GDM1 (cell line): Measurements from ENCODE around the gene TAC3.
"Not testable (repeated sequence)": the region's sequence is repeated elsewhere in the genome, so short reads cannot be mapped to it uniquely, and the experiment has no call there.

Experiments used
- DNase-seq: peaks from one replicate; lab custom pipeline; 2025; lab: John Stamatoyannopoulos, UW

Gene TAC3

GRCh38 chr12:57016348-57016747, at the start of gene TAC3:
Gene TAC3 (minus strand): TSS chr12:57016529. CDS start chr12:57015797, 732 bp downstream.
- DNase-seq, result no peak

DNA sequence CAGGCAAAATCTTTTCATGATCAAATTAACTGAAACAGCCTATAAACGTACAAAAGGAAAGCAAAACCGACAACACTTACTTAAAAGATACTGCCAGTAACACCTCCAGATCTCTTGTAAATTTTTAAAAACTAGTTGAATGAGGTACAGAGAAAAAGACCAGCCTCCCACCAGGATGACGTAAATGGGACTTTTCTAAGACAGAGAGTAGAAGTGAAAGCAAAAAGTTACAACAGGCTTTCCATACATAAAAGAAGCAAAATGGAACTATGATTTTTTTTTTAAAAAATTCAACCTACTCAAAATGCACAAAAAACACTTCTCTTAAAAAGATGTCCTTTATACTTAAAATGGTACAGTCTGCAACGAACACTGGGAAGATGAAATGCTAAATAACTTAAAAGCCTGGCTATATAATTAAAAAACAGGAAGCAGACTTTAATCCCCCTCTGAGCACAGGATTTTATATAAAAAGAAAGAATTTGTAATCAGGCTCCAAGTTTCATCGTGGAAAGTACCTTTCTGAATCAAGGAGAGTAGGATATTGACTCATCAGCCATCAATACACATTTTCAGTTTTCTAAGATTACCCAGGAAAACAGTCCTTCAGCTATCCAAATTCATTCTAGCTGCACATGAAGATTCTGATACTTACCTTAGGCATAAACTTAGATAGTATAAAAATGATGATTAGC, 47.8 kb upstream of the TAC3 start:
- DNase-seq, result no peak

GRCh38 chr12:57058454-57058853, 42.1 kb upstream of the TAC3 start:
- no peak for DNase-seq

GRCh38 chr12:57057067-57057751, 40.9 kb upstream of the TAC3 start:
- no peak for DNase-seq

DNA sequence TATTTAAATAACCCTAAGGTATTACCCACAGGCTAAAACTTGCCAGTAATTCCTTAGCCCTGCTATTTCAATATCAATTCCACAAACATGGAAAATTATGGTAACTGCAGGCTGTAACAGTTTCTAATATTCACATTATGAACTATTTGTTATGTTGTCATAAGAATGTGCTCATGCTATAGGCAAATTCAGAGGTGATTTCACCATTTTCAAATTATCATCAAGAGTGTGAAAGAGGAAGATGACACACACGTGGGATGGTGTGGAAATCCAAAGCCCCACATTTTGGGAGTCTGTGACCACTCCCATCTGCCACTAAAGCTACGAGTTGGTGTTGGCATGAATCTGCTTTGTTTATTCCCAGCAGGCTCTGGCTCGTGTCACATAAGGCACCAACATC, 39.5 kb upstream of the TAC3 start:
- no peak for DNase-seq

- not testable (repeated sequence) for DNase-seq
Observed at GRCh38 chr12:57053901-57054300, 37.6 kb upstream of the TAC3 start.

- not testable (repeated sequence) for DNase-seq
Observed at GRCh38 chr12:57053146-57053545, 36.8 kb upstream of the TAC3 start.

DNA sequence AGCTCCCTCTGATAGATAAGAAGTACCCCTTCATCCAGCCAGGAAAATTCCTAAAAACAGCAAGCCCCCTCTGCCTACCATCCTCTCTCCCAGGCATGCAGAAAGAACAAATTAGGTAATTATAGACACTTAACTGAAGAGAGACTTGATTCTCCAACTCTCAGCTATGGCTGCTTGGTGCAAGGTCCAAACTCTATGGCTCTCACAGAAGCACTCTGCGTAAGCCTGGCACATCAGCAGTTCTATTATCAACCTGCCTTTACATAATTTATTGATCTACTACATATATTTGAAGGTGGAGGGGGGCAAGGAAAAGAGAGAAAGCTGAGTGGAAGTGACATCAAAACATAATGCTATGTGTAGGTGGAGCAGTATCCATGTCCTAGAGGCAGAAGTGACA, 34.7 kb upstream of the TAC3 start:
- no peak for DNase-seq

DNA sequence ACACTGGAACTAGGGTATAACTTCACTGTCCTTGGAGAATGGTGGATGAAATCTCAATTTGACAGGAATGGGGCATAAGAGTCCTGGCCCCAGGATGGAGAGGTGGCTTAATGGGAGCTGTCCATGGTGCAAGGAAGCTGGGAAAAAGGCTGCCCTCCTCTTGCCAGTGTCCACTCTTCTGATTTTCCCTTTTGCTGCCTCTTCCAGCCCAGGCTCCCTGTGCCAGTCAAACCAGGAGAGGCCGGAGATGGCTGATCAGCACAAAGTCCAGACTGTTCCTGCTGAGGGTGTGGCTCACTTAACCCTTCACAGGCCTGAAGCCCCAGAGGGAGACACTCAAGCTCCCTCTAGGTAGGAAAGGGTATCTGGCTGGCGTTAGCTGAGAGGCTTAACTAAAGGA, 33.6 kb upstream of the TAC3 start, which contains the start of gene MYO1A:
MYO1A (minus strand) TSS at position 240 of the 400 bp plus-strand sequence. CDS start 1,806 bp downstream, outside the sequence.
- DNase-seq, result no peak

DNA sequence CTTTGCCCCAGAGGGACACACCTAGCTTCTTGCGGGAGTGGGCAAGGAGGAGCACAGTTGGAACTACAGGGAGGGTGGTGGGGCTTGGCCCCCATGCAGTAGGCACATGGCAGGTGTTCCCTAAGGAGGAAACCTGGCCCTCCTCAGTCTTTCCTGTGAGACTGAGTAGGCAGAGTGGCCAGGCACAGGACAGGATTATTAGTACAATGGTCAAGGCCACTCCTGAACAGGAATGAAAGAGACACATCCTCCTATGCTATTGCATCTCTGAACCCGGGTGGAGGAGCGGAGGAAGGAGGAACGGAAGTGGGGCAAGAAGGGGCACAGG, 32.8 kb upstream of the TAC3 start:
- DNase-seq, result no peak

- DNase-seq, result no peak
Observed at GRCh38 chr12:57048423-57049118, 32.2 kb upstream of the TAC3 start.

DNA sequence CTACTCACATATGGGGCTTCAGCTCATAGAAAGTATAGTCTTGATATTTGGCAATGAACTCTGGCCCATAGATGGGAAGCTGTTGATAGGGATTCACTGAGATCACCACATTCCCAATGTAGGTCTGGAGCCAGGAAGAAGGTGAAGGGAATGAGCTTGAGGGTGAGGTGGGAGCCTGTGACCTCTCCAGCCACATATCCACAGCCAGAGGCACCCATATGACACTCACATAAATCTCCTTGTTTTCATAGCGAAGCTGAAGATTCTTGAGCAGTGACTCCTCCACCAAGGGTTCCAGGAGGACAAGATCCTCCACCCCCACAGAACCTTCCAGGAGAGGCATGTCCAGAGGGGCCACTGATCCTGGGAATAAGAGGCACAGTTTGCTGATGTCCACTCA, 31.7 kb upstream of the TAC3 start:
- no peak for DNase-seq

DNA sequence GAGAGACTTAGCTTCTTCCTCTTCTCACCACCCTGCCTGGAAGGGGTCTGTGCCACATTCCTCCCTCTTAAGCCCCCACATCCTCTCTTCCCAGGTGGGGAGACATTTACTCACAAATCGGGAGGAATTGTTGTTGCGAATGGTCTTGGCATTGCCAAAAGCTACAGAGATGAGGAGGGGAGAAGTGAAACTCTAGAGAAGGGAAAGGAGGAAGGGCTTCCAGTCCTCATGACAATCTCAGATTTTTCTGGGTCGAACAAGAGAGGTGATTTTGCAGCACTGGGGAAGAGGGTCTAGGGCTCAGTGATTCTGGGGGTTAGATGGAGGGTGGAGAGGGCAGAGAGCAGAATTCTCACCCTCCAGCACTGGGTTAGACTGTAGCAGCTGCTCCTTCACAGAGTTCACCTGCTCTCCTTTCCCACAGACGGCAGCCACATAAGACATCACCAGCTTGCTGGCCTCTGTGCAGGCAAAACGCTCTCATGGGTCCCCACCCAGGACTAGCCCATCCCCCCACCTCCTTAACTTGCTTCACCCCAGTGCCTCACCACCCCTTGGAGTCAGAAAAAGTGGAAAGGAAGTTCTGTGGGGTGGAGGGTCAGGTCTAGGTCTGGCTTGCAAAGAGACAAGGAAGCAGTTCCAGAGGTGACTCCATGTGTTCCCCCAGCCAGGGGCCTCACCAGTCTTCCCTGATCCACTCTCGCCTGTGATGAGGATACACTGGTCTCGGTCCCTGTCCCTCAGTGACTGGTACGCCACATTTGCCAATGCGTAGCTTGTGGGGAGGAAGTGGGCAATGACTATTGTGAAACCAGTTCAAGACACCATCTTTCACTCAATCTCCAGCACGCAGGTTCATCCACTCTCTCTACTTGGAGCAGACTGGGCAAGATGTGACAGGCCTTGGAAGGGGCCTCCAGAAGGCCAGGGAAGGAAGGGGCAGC, 30.9 kb upstream of the TAC3 start:
- no peak for DNase-seq

GRCh38 chr12:57046086-57046791, 29.9 kb upstream of the TAC3 start:
- no peak for DNase-seq

DNA sequence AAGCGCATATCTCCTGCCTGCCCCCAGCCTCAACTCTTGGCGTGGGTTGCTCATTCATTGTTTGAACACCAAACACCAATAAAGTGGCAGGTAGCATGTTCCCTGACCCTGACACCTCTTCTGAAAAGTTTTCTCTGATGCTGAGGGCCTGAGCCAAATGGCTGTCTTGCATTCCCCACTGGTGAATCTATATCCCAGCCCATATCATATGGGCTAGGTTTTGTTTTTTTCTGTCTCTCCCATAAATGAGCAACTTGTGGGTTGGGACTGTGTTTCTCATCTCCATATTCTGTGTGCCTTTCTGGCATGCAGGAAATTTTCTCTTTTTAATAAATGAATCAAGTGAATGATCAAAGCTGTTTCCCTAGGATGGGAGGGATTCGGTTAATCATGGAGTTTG, 28.6 kb upstream of the TAC3 start:
- DNase-seq, result no peak

DNA sequence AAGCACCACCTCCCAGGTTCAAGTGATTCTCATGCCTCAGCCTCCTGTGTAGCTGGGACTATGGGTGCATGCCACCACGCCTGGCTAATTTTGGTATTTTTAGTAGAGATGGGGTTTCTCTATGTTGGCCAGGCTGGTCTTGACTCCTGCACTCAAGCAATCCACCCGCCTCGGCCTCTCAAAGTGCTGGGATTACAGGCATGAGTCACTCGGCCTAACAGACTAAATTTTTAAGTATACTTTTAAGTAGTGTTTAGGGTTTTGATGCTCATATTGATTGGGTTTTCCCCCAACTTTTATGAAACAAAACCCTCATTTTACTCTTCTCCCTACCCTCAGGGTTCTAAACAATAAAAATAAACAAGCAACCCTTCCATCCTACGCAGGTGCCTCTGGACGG, 28.1 kb upstream of the TAC3 start:
- DNase-seq, result no peak

DNA sequence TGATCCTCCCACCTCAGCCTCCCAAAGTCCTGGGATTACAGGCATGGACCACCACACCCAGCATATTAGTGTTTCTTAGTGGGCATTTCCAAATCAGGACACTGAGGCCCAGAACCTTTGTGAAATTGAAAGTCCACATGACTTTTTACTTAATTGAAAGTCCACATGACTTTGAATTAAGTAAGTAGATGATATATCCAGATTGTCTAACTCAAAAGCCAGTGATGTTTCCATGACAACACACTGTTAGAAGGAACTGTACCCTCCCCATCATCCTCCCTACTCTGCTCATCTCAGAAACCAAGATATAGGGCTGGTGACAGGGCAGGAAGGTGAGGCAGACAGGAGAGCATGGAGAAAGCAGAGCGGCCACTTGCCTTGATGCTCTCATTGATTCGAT, 26.4 kb upstream of the TAC3 start:
- no peak for DNase-seq

DNA sequence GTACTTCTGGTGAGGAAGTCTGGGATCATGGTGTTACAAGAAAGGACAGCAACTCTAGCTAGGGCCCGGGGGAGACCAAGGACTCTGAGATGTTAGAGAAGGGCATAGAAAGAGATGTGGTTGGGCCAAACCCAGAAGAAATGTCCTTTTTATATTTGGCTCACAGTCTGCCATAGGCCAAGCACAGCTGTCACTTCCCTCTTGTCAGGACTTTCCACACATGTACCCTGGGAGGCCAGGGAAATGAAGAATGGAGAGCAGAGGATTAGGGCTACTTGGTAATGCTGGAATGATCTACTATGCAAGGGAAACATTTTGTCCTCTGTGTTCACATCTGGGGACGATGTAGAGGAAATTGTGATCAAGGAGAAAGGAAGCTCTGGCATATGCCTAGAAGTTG, 24.4 kb upstream of the TAC3 start:
- DNase-seq, result no peak

DNA sequence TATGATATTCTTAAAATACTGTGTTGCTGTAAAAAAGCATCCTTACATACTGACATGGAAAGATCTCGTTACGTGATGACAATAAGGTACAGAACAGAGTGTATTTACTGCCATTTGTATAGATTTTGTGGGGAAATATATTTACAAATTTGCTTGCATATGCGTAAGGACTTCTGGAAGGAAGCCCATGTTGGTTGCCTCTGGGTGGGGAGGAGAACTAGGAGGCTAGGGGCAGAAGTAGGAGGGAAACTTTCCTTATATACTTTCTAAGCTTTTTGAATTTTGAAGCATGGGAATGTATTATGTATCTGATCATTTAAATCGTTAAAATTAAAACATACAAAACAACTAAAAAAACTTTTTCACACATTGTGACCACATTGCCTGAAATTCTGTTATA, 23.9 kb upstream of the TAC3 start:
- DNase-seq, result no peak

DNA sequence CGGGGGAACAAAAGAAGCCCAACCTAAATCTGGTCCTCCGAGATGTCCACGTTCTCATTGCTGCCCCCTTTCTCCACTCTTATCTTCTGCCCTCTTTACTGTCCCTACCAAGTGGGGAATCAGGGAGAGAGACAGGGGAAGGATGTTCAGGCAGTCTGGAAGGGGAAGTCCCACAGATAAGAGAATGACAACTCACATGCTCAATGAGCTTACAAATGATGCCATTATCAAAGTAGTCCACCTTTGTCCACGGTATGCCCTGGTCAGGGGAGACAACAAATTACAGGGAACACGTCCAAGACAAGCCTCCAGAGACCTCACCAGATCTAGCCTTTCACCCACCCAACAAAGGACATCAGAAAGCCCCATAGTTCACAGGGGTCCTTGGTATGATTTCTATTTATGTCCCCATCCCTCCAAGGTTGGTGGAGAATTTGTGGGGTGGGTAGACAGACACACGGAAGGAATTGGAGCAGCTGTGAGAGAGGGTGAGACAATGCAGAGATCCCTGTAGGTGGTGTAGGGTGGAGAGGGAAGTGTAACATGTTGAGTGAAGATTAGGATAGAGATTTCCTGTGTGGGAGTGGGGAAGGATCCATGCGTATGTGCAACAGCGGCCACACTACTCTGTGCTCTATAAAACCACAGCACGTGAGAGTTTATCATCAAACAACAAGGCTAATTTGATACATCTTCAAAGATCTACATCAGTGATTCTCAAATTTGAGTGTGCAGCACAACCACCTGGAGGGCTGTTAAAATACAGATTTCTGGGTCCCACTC, 22.9 kb upstream of the TAC3 start:
- DNase-seq, result no peak

DNA sequence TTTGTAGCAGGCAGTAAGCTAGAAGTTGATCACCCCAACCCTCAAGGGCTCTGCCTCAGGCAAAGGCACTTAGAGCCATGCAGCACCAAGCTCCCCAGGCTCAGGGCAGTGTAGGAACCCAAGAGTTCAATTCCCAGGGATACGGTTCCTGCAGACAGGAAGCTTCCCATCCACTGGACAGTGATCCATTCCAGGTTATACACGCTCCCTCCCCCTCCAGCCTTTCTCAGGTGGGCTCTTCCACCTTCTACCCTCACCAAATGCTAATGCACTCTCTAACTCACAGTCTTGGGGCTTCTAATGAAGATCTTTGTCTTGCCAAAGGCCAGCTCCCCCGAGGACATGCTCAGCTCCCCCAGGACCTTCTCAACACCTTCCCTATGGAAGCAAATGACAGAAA, 20.9 kb upstream of the TAC3 start:
- DNase-seq, result no peak
